Esophagus muscularis mucosa (tissue), 4 donors: ENCODE data around the gene NME1.

Source experiments
- EP300 ChIP-seq: sonication (generic); formaldehyde crosslinking; IDR thresholded peaks from one replicate; pipeline ENCODE4 v1.6.1; 2017; ENCODE audit warnings: antibody characterized with exemption
- POLR2A ChIP-seq: fragments of 450-650 bp; IDR thresholded peaks from one replicate; pipeline ENCODE4 v1.6.1; 2017; ENCODE audit warnings: antibody characterized with exemption, moderate library complexity, mild to moderate bottlenecking, low read depth
- TF ChIP-seq, protein P1 (sequence below), 3 experiments: fragments of 200-600 bp in 2 of 3; fragments of 450-650 bp in 1 of 3; sonication (generic) in 2 of 3; IDR thresholded peaks; one replicate each; pipeline ENCODE4 v1.5.1; 2017 to 2019; ENCODE audit warnings: antibody characterized with exemption in 3 of 3, mild to moderate bottlenecking in 2 of 3, moderate library complexity in 1 of 3

DNA sequence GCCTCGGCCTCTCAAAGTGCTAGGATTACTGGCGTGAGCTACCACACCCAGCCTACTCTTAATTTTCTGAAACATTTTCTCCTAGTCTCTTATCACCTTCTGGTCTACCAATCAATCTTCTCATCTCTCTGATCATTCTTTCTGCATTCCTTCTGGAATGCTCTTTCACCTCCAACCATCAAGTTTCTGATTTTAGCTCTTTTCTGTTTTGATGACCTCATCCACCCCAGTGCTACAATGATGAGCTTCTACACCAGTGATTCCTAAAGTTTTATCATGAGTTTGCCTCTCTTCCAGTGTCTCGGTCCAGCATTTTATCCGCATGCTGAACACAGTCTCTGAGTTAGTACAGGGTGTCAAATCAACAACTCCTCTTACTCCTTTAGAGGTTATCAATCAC is 44.4 kb downstream of the NME1 start:
- TF ChIP-seq, protein P1, sequence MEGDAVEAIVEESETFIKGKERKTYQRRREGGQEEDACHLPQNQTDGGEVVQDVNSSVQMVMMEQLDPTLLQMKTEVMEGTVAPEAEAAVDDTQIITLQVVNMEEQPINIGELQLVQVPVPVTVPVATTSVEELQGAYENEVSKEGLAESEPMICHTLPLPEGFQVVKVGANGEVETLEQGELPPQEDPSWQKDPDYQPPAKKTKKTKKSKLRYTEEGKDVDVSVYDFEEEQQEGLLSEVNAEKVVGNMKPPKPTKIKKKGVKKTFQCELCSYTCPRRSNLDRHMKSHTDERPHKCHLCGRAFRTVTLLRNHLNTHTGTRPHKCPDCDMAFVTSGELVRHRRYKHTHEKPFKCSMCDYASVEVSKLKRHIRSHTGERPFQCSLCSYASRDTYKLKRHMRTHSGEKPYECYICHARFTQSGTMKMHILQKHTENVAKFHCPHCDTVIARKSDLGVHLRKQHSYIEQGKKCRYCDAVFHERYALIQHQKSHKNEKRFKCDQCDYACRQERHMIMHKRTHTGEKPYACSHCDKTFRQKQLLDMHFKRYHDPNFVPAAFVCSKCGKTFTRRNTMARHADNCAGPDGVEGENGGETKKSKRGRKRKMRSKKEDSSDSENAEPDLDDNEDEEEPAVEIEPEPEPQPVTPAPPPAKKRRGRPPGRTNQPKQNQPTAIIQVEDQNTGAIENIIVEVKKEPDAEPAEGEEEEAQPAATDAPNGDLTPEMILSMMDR (IDR thresholded peaks at IDR 0.05) = no peak
- TF ChIP-seq POLR2A (no peak), EP300 (no peak)
